HL-60 (cell line): ENCODE results near the gene EDARADD.

Experiments used
- DNase-seq, 2 experiments: peaks; one replicate each; pipeline ENCODE4 v3.0.0-alpha.2; 2010 to 2020; ENCODE audit warnings: low read depth in 1 of 2, low spot score in 1 of 2
- H3K27ac ChIP-seq: fragments of 250-450 bp; sonication (Bioruptor Pico); replicated peaks from 2 replicates; pipeline ENCODE4 v1.5.1; 2020; ENCODE audit warnings: mild to moderate bottlenecking, moderate library complexity
- H3K27me3 ChIP-seq: fragments of 250-450 bp; sonication (Bioruptor Pico); 2 replicates; pipeline ENCODE4 v1.5.1; 2021; ENCODE audit warnings: mild to moderate bottlenecking, moderate library complexity; ENCODE audit not compliant: insufficient read depth, poor library complexity, severe bottlenecking
- H3K4me3 ChIP-seq: replicated peaks from 2 replicates; pipeline ENCODE4 v1.5.1; 2011; ENCODE audit warnings: mild to moderate bottlenecking, control low read depth, low read length; ENCODE audit not compliant: insufficient read depth
- CTCF ChIP-seq: IDR thresholded peaks from one replicate; pipeline ENCODE4 v1.5.1; 2011; ENCODE audit warnings: low read length, control low read depth, inconsistent platforms; ENCODE audit not compliant: insufficient read depth
- GABPA ChIP-seq: IDR thresholded peaks from 2 replicates; pipeline ENCODE4 v1.6.1; 2012; ENCODE audit warnings: low read depth
- POLR2AphosphoS5 ChIP-seq: IDR thresholded peaks from 2 replicates; pipeline ENCODE4 v1.6.1; 2012; ENCODE audit warnings: low read depth
- SPI1 ChIP-seq: IDR thresholded peaks from 2 replicates; pipeline ENCODE4 v1.6.1; 2012; ENCODE audit warnings: low read depth, mild to moderate bottlenecking, borderline replicate concordance
- TF ChIP-seq, protein P1 (sequence below): IDR thresholded peaks from 2 replicates; pipeline ENCODE4 v1.6.1; 2012; ENCODE audit warnings: low read depth; ENCODE audit not compliant: insufficient replicate concordance

The EDARADD gene

DNA sequence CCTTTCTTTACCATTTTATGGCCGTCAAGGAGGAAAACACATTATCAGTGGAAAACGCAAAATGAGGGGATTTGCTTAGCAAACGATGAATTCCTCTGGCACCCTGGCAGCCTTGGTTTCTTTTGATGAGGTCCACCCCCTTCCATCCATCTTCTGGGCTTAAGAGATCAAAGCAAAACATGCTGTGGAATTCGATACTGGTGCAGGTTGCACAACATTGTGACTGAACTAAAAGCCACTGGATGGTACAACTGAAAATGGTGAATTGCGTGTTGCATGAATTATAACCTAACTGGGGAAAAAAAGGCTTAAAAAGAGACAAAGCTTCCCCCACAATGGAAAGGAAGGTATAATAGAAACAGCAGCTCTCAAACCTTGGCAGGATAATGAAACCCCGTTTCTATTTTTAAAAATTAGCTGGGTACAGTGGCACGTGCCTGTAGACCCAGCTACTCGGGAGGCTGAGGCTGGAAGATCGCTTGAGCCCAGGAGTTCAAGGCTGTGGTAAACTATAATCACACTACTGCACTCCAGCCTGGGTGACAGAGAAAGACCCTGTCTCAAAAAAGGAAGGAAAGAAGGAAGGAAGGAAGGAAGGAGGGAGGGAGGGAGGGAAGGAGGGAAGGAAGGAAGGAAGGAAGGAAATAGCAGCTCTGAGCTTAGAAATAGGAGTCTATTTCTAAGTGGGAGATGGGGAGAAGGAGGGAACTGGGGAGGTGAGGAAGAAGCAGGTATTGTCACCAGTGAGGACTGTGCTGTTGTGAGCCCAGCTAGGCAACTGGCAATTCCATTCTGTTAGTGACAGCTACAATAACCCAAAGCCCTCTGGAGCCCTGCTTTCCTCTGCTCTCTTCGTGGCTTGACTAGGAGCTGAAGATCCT lies 100.7 kb downstream of the EDARADD start:
- peaks cover 4% of the 10 kb centered on the region for H3K27me3 ChIP-seq
- H3K27ac ChIP-seq: no peak overlapping the region
- no peak for DNase-seq
- TF ChIP-seq, protein P1, sequence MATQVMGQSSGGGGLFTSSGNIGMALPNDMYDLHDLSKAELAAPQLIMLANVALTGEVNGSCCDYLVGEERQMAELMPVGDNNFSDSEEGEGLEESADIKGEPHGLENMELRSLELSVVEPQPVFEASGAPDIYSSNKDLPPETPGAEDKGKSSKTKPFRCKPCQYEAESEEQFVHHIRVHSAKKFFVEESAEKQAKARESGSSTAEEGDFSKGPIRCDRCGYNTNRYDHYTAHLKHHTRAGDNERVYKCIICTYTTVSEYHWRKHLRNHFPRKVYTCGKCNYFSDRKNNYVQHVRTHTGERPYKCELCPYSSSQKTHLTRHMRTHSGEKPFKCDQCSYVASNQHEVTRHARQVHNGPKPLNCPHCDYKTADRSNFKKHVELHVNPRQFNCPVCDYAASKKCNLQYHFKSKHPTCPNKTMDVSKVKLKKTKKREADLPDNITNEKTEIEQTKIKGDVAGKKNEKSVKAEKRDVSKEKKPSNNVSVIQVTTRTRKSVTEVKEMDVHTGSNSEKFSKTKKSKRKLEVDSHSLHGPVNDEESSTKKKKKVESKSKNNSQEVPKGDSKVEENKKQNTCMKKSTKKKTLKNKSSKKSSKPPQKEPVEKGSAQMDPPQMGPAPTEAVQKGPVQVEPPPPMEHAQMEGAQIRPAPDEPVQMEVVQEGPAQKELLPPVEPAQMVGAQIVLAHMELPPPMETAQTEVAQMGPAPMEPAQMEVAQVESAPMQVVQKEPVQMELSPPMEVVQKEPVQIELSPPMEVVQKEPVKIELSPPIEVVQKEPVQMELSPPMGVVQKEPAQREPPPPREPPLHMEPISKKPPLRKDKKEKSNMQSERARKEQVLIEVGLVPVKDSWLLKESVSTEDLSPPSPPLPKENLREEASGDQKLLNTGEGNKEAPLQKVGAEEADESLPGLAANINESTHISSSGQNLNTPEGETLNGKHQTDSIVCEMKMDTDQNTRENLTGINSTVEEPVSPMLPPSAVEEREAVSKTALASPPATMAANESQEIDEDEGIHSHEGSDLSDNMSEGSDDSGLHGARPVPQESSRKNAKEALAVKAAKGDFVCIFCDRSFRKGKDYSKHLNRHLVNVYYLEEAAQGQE: no peak
- TF ChIP-seq CTCF (no peak), POLR2AphosphoS5 (no peak), GABPA (no peak)
- no peak overlapping the region for H3K4me3 ChIP-seq

- no peak for TF ChIP-seq GABPA
- no peak for TF ChIP-seq SPI1
- TF ChIP-seq POLR2AphosphoS5: no peak
- TF ChIP-seq, protein P1: no peak
- no peak for TF ChIP-seq CTCF
- Histone ChIP-seq H3K4me3 (no peak overlapping the region), H3K27me3 (peaks cover 4% of the 10 kb centered on the region), H3K27ac (no peak overlapping the region)
- DNase-seq: no peak
Observed at GRCh38 chr1:236495467-236496112, 101.5 kb downstream of the EDARADD start.

GRCh38 chr1:236497908-236498307 lies 103.8 kb downstream of the EDARADD start:
- TF ChIP-seq CTCF: no peak
- no peak for TF ChIP-seq GABPA
- TF ChIP-seq POLR2AphosphoS5: no peak
- no peak for TF ChIP-seq SPI1
- H3K27me3 ChIP-seq: no peaks in the 10 kb centered on the region
- H3K27ac ChIP-seq: no peak overlapping the region
- DNase-seq: no peak
- no peak overlapping the region for H3K4me3 ChIP-seq
